Neural progenitor cell (in vitro differentiated cells): ENCODE data around the gene RBM34.

Experiments
- CTCF ChIP-seq: fragments of 200-600 bp; sonication (generic); IDR thresholded peaks from 2 replicates; pipeline ENCODE4 v1.5.1; 2017; ENCODE audit warnings: antibody characterized with exemption, mild to moderate bottlenecking
- EZH2 ChIP-seq: fragments of 200-600 bp; sonication (generic); IDR thresholded peaks from 2 replicates; pipeline ENCODE4 v1.6.1; 2017; ENCODE audit warnings: antibody characterized with exemption, mild to moderate bottlenecking, moderate library complexity
- EZH2phosphoT487 ChIP-seq: fragments of 200-600 bp; sonication (generic); IDR thresholded peaks from 2 replicates; pipeline ENCODE4 v1.6.1; 2017; ENCODE audit warnings: antibody characterized with exemption

- TF ChIP-seq CTCF (no peak), EZH2 (no peak), EZH2phosphoT487 (no peak)
Observed at GRCh38 chr1:235100194-235100772, 60.8 kb downstream of the RBM34 start.
